Endothelial cell (in vitro differentiated cells): ENCODE data around the gene PHPT1. TPM values are rescaled to one million over a fixed set of nuclear protein-coding genes. Genes with fewer than 3 reads are reported as not detected.
"Not testable (repeated sequence)": the region's sequence is repeated elsewhere in the genome, so short reads cannot be mapped to it uniquely, and the experiment has no call there.

ENCODE experiments used
- DNase-seq: peaks from one replicate; pipeline ENCODE4 v3.0.0; 2021; ENCODE audit warnings: low spot score
- H3K27ac Mint-ChIP-seq: one replicate; pipeline ENCODE4 v1.8.0; 2021; ENCODE audit warnings: mixed read lengths, inconsistent platforms; ENCODE audit not compliant: unreplicated experiment
- H3K27me3 Mint-ChIP-seq: one replicate; pipeline ENCODE4 v1.8.0; 2021; ENCODE audit warnings: mild to moderate bottlenecking, moderate library complexity, mixed read lengths, inconsistent platforms; ENCODE audit not compliant: unreplicated experiment
- H3K36me3 Mint-ChIP-seq: one replicate; pipeline ENCODE4 v1.8.0; 2021; ENCODE audit warnings: mild to moderate bottlenecking, low read depth, mixed read lengths, inconsistent platforms; ENCODE audit not compliant: unreplicated experiment
- H3K4me1 Mint-ChIP-seq: one replicate; pipeline ENCODE4 v1.8.0; 2021; ENCODE audit warnings: mild to moderate bottlenecking, mixed read lengths, inconsistent platforms; ENCODE audit not compliant: unreplicated experiment
- H3K4me3 Mint-ChIP-seq: one replicate; pipeline ENCODE4 v1.8.0; 2021; ENCODE audit warnings: mild to moderate bottlenecking, mixed read lengths, inconsistent platforms; ENCODE audit not compliant: unreplicated experiment
- H3K9me3 Mint-ChIP-seq: one replicate; pipeline ENCODE4 v1.8.0; 2021; ENCODE audit warnings: mixed read lengths, inconsistent platforms; ENCODE audit not compliant: unreplicated experiment
- total RNA-seq: library from RNA; stranded (reverse); fragmentation: NEBNext Ultra II Directional; extraction: Animal tissue kit (Norgen Biotek cat#: 25700); gene quantifications from one replicate; pipeline ENCODE4 v1.2.1, GENCODE V29; 2021; ENCODE audit not compliant: unreplicated experiment
- TF ChIP-seq, protein P1 (sequence below): fragments of 200-600 bp; sonication (generic); IDR thresholded peaks from one replicate; pipeline ENCODE4 v1.5.0; 2021; ENCODE audit warnings: antibody characterized with exemption; ENCODE audit not compliant: unreplicated experiment

Gene PHPT1
- total RNA-seq, 1 donor from 2014 or later: 134 TPM

DNA sequence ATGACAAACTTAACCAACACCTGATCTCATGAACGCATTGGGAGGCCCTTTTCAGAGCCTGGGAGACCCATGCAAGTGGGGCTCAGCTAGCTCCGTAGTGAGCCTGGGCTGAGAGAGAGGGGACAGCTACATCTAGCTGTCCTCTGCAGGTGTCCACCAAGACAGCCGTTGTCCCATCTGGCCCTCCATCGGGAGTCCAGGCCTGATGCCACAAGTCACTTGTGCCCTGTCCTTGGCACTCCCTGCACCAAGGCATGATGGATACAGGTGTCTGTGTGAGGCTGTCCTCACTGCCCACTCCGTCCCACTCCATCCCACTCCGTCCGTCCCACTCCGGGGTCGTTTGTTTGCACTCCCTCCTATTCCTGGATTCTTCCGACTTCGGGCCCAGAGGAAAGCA is 19.4 kb downstream of the PHPT1 start:
- Mint-ChIP-seq H3K9me3 (peaks cover 6% of the 10 kb centered on the region), H3K27ac (no peak overlapping the region), H3K4me3 (peak overlapping the region; percentile 51), H3K27me3 (peaks cover 13% of the 10 kb centered on the region), H3K36me3 (peaks cover 23% of the 10 kb centered on the region), H3K4me1 (peaks cover 6% of the 10 kb centered on the region)
- no peak for DNase-seq
- TF ChIP-seq, protein P1, sequence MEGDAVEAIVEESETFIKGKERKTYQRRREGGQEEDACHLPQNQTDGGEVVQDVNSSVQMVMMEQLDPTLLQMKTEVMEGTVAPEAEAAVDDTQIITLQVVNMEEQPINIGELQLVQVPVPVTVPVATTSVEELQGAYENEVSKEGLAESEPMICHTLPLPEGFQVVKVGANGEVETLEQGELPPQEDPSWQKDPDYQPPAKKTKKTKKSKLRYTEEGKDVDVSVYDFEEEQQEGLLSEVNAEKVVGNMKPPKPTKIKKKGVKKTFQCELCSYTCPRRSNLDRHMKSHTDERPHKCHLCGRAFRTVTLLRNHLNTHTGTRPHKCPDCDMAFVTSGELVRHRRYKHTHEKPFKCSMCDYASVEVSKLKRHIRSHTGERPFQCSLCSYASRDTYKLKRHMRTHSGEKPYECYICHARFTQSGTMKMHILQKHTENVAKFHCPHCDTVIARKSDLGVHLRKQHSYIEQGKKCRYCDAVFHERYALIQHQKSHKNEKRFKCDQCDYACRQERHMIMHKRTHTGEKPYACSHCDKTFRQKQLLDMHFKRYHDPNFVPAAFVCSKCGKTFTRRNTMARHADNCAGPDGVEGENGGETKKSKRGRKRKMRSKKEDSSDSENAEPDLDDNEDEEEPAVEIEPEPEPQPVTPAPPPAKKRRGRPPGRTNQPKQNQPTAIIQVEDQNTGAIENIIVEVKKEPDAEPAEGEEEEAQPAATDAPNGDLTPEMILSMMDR: no peak

DNA sequence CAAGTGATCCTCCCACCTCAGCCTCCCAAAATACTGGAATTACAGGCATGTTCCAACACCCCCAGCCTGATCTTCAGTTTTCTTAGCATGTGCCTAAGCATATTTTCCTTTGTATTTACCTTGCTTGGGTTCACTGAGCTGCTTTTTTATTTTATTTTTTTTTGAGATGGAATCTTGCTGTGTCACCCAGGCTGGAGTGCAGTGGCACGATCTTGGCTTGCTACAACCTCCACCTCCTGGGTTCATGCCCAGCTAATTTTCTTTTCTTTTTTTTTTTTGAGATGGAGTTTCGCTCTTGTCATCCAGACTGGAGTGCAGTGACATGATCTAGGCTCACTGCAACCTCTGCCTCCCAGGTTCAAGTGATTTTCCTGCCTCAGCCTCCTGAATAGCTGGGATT is 20.4 kb downstream of the PHPT1 start:
- not testable (repeated sequence) for H3K9me3 Mint-ChIP-seq

DNA sequence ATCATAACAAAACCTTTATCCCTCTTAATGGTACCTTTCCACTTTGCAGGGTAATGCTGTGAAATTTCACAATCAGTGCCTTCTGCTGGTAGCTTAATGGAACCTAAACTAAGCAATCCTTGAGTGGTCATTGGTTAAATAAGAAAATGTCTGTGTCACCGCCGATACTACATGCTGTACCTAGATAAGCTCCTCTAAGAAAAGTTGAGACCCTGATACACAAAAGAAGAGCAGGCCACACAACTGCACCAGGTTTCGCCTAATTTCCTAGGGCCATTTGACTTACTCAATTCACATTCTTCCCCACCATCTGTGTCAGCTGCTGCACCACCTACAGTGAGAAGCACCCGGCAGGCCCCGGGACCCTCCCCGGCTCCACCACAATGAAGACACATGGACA is 25.9 kb downstream of the PHPT1 start:
- no peak overlapping the region for H3K4me3 Mint-ChIP-seq
- H3K4me1 Mint-ChIP-seq: no peaks in the 10 kb centered on the region
- TF ChIP-seq, protein P1: no peak
- no peak overlapping the region for H3K27ac Mint-ChIP-seq
- H3K9me3 Mint-ChIP-seq: no peaks in the 10 kb centered on the region
- no peaks in the 10 kb centered on the region for H3K27me3 Mint-ChIP-seq
- H3K36me3 Mint-ChIP-seq: peaks cover 4% of the 10 kb centered on the region
- DNase-seq: no peak

More for the DNA sequence above, 20.4 kb downstream of the PHPT1 start:
- not testable (repeated sequence) for H3K4me1 Mint-ChIP-seq, H3K27ac Mint-ChIP-seq, H3K4me3 Mint-ChIP-seq, DNase-seq
- Mint-ChIP-seq H3K36me3 (peaks cover 15% of the 10 kb centered on the region), H3K27me3 (peaks cover 11% of the 10 kb centered on the region)

DNA sequence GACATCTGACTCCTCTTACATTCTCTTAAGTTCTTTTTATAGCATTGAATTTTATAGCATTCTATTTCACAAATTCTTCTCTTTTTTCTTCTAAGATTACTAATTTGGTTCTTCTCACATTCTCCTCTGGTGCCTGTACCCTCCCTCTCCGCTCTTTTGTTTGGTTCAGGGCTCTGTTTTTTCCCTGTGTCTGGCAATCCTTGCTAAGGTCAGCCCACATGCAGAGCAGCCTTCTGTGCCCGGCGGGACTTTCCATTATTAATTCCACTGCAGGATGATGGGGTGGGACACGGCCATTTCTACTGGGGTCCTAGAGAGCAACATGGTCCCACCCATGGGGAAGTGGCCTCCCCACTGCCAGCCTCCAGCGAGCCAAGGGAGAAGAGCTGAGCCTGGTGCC is 27.3 kb downstream of the PHPT1 start:
- peaks cover 2% of the 10 kb centered on the region for H3K27me3 Mint-ChIP-seq
- DNase-seq: no peak
- H3K4me3 Mint-ChIP-seq: no peak overlapping the region
- no peaks in the 10 kb centered on the region for H3K36me3 Mint-ChIP-seq
- H3K4me1 Mint-ChIP-seq: no peaks in the 10 kb centered on the region
- no peak overlapping the region for H3K27ac Mint-ChIP-seq
- no peaks in the 10 kb centered on the region for H3K9me3 Mint-ChIP-seq
- TF ChIP-seq, protein P1: no peak

DNA sequence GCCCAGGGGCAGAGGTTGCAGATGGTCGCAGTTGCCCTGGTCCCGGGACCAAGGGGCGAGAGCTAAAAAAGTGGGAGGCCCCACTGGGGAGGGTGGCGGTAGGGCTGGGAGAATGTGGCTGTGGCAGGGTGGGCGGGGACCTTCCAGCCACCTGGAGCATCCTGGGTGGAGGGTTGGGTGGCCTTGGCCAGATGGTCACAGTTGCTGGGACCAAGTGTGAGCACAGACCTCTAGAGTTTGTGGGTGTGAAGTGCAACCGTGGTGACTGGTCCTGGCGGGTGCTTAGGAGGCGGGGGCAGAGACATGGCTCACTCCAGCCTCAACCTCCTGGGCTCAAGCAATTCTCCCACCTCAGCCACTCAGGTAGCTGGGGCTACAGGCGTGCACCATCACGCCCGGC is 31.4 kb downstream of the PHPT1 start:
- Mint-ChIP-seq H3K9me3 (no peaks in the 10 kb centered on the region), H3K27me3 (peaks cover 2% of the 10 kb centered on the region), H3K27ac (no peak overlapping the region), H3K36me3 (no peaks in the 10 kb centered on the region), H3K4me1 (no peaks in the 10 kb centered on the region), H3K4me3 (no peak overlapping the region)
- TF ChIP-seq, protein P1: no peak
- no peak for DNase-seq

DNA sequence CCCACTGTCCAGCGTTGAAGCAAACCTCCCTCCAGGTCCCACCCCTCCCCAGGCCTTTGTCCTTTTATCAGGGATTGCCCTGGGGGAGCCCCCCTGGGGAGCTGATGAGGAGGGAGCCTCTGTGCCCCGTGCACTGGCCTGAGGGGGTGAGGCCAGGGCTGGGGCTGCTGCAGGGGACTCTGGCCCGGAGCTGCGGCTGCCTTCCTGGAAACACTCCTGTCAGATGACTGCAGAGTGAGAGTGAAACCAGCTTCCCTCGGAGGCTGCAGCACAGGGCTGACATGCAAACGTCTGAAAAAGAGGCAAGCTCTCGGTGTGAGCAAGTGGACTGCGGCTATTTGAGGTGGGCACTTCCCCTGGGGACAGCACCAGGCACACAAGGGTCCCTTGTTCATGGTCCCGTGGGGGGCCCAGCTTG is 32.5 kb downstream of the PHPT1 start:
- H3K36me3 Mint-ChIP-seq: no peaks in the 10 kb centered on the region
- H3K4me1 Mint-ChIP-seq: no peaks in the 10 kb centered on the region
- no peak overlapping the region for H3K27ac Mint-ChIP-seq
- DNase-seq: no peak
- no peaks in the 10 kb centered on the region for H3K9me3 Mint-ChIP-seq
- no peak overlapping the region for H3K4me3 Mint-ChIP-seq
- TF ChIP-seq, protein P1: no peak
- H3K27me3 Mint-ChIP-seq: peaks cover 2% of the 10 kb centered on the region
